Spleen (tissue), 7 donors: ENCODE results near the gene KLF6.

Experiments
- CTCF ChIP-seq, 11 experiments: fragments of 200-600 bp in 7 of 11; fragments of 450-650 bp in 4 of 11; sonication (generic) in 4 of 11; IDR thresholded peaks in 8 of 11; conservative IDR thresholded peaks in 3 of 11; 1 replicate in 7 of 11; 2 replicates in 4 of 11; pipeline versions ENCODE4 v1.4.0 to v1.8.0; 2016 to 2021; ENCODE audit warnings: antibody characterized with exemption in 11 of 11, inconsistent platforms in 4 of 11, mild to moderate bottlenecking in 1 of 11
- POLR2A ChIP-seq, 3 donors: fragments of 450-650 bp; IDR thresholded peaks; one replicate each; pipeline ENCODE4 v1.5.1; 2017; ENCODE audit warnings: antibody characterized with exemption in 3 of 3, mild to moderate bottlenecking in 1 of 3
- POLR2AphosphoS5 ChIP-seq, 3 donors: sonication (generic); formaldehyde crosslinking; IDR thresholded peaks; one replicate each; pipeline ENCODE4 v1.5.1; 2017; ENCODE audit warnings: antibody characterized with exemption in 3 of 3
- donor health status: DM: no; HTN: no; CAD: no; lungs with moderate emphysema.
- donor health status: DM: no; HTN: no; CAD: no.
- donor health status: DM: no; HTN: no; CAD: no.

- TF ChIP-seq POLR2A (IDR thresholded peaks at IDR 0.05) (no peak), CTCF (IDR thresholded peaks at IDR 0.05 in 8 of 11, conservative IDR thresholded peaks at IDR 0.05 in 3 of 11) (no peak), POLR2AphosphoS5 (IDR thresholded peaks at IDR 0.05) (no peak)
Observed at GRCh38 chr10:3800586-3800985, 15.6 kb upstream of the KLF6 start.
